ENCODE results near the gene NDUFB10.

- TF ChIP-seq CTCF (IDR thresholded peaks at IDR 0.05) = no peak
- no peak for TF ChIP-seq POLR2A (IDR thresholded peaks at IDR 0.05)
These were observed 29.0 kb upstream of the NDUFB10 start for GRCh38 chr16:1930338-1930720.

Data from testis (tissue), 2 donors.